Measurements from ENCODE around the gene PCDHA6. TPM values are rescaled to one million over a fixed set of nuclear protein-coding genes. Genes with fewer than 3 reads are reported as not detected.
"Not testable (repeated sequence)": the region's sequence is repeated elsewhere in the genome, so short reads cannot be mapped to it uniquely, and the experiment has no call there.

PCDHA6 gene
- total RNA-seq, 1 donor from 2014 or later, result 20.6 TPM

- H3K27ac Mint-ChIP-seq (ENCODE audit: unreplicated experiment), result no peak overlapping the region
- no peak for DNase-seq (ENCODE audit: low spot score)
- TF ChIP-seq, protein P1, sequence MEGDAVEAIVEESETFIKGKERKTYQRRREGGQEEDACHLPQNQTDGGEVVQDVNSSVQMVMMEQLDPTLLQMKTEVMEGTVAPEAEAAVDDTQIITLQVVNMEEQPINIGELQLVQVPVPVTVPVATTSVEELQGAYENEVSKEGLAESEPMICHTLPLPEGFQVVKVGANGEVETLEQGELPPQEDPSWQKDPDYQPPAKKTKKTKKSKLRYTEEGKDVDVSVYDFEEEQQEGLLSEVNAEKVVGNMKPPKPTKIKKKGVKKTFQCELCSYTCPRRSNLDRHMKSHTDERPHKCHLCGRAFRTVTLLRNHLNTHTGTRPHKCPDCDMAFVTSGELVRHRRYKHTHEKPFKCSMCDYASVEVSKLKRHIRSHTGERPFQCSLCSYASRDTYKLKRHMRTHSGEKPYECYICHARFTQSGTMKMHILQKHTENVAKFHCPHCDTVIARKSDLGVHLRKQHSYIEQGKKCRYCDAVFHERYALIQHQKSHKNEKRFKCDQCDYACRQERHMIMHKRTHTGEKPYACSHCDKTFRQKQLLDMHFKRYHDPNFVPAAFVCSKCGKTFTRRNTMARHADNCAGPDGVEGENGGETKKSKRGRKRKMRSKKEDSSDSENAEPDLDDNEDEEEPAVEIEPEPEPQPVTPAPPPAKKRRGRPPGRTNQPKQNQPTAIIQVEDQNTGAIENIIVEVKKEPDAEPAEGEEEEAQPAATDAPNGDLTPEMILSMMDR (IDR thresholded peaks at IDR 0.05), result no peak
- peaks cover 1% of the 10 kb centered on the region for H3K27me3 Mint-ChIP-seq (ENCODE audit: low read depth)
- H3K9me3 Mint-ChIP-seq (ENCODE audit: low read depth), result peaks cover 33% of the 10 kb centered on the region
- H3K4me1 Mint-ChIP-seq (ENCODE audit: low read depth), result no peaks in the 10 kb centered on the region
- H3K36me3 Mint-ChIP-seq (ENCODE audit: low read depth), result peaks cover 8% of the 10 kb centered on the region
- no peak overlapping the region for H3K4me3 Mint-ChIP-seq (ENCODE audit: unreplicated experiment)
Observed at GRCh38 chr5:140801494-140801841, 26.3 kb upstream of the PCDHA6 start.

DNA sequence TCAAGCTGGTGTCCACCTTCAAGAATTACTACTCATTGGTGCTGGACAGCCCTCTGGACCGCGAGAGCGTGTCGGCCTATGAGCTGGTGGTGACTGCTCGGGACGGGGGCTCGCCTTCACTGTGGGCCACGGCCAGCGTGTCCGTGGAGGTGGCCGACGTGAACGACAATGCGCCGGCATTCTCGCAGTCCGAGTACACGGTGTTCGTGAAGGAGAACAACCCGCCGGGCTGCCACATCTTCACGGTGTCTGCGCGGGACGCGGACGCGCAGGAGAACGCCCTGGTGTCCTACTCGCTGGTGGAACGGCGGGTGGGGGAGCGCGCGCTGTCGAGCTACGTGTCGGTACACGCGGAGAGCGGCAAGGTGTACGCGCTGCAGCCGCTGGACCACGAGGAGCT lies 25.4 kb upstream of the PCDHA6 start:
- not testable (repeated sequence) for H3K4me1 Mint-ChIP-seq (ENCODE audit: low read depth); H3K27ac Mint-ChIP-seq (ENCODE audit: unreplicated experiment); H3K4me3 Mint-ChIP-seq (ENCODE audit: unreplicated experiment); H3K27me3 Mint-ChIP-seq (ENCODE audit: low read depth); H3K36me3 Mint-ChIP-seq (ENCODE audit: low read depth)
- peak; percentile 84 for DNase-seq (ENCODE audit: low spot score)
- H3K9me3 Mint-ChIP-seq (ENCODE audit: low read depth), result peaks cover 32% of the 10 kb centered on the region

- DNase-seq (ENCODE audit: low spot score), result peak; percentile 91
- H3K4me1 Mint-ChIP-seq (ENCODE audit: low read depth), result peaks cover 4% of the 10 kb centered on the region
- peaks cover 30% of the 10 kb centered on the region for H3K9me3 Mint-ChIP-seq (ENCODE audit: low read depth)
- peaks cover 1% of the 10 kb centered on the region for H3K27me3 Mint-ChIP-seq (ENCODE audit: low read depth)
- TF ChIP-seq, protein P1 (IDR thresholded peaks at IDR 0.05), result no peak
- no peak overlapping the region for H3K4me3 Mint-ChIP-seq (ENCODE audit: unreplicated experiment)
- H3K36me3 Mint-ChIP-seq (ENCODE audit: low read depth), result peaks cover 6% of the 10 kb centered on the region
- no peak overlapping the region for H3K27ac Mint-ChIP-seq (ENCODE audit: unreplicated experiment)
Observed at GRCh38 chr5:140802781-140803271, 24.9 kb upstream of the PCDHA6 start.

DNA sequence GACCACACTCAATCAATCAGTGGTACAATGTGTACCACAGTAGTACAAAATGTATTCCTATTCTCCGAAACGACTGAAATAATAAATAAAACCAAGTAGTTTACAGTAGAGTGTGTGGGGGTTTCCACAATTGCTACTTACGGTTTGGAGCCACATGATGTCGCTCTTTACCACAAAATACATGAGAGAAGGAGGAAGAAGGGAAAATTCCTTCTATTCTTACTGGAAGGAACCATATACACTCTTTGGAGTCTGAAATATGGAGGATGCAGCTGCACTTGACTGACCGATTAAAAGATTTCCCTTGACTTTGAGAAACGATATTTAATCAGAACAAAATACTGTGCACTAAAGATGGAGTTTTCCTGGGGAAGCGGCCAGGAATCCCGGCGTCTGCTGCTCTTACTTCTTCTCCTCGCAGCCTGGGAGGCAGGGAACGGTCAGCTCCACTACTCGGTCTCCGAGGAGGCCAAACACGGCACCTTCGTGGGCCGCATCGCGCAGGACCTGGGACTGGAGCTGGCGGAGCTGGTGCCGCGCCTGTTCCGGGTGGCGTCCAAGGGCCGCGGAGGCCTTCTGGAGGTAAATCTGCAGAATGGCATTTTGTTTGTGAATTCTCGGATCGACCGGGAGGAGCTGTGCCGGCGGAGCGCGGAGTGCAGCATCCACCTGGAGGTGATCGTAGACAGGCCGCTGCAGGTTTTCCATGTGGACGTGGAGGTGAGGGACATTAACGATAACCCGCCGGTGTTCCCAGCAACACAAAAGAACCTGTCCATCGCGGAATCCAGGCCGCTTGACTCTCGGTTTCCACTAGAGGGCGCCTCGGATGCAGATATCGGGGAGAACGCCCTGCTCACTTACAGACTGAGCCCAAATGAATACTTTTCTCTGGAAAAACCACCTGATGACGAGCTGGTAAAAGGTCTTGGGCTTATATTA lies 20.7 kb upstream of the PCDHA6 start, which contains the start of gene PCDHA4:
PCDHA4 (plus strand) TSS at position 235 of the 942 bp plus-strand sequence.
- peak within 1 kb of the TSS; percentile 84 for H3K4me3 Mint-ChIP-seq (ENCODE audit: unreplicated experiment)
- H3K27me3 Mint-ChIP-seq (ENCODE audit: low read depth), result peaks cover 1% of the 10 kb centered on the region
- peak within 1 kb of the TSS; percentile 87 for H3K27ac Mint-ChIP-seq (ENCODE audit: unreplicated experiment)
- DNase-seq (ENCODE audit: low spot score), result no peak
- peaks cover 12% of the 10 kb centered on the region for H3K36me3 Mint-ChIP-seq (ENCODE audit: low read depth)
- H3K9me3 Mint-ChIP-seq (ENCODE audit: low read depth), result peaks cover 29% of the 10 kb centered on the region
- TF ChIP-seq, protein P1 (IDR thresholded peaks at IDR 0.05), result peak; percentile 77
- peaks cover 16% of the 10 kb centered on the region for H3K4me1 Mint-ChIP-seq (ENCODE audit: low read depth)

GRCh38 chr5:140808241-140808888 lies 19.4 kb upstream of the PCDHA6 start:
- peak; percentile 91 for DNase-seq (ENCODE audit: low spot score)
- H3K27ac Mint-ChIP-seq (ENCODE audit: unreplicated experiment); H3K27me3 Mint-ChIP-seq (ENCODE audit: low read depth); H3K4me3 Mint-ChIP-seq (ENCODE audit: unreplicated experiment): not testable (repeated sequence)
- Mint-ChIP-seq H3K36me3 (ENCODE audit: low read depth) (peaks cover 14% of the 10 kb centered on the region), H3K4me1 (ENCODE audit: low read depth) (peaks cover 16% of the 10 kb centered on the region), H3K9me3 (ENCODE audit: low read depth) (peaks cover 40% of the 10 kb centered on the region)

GRCh38 chr5:140808889-140809291 lies 18.9 kb upstream of the PCDHA6 start:
- Mint-ChIP-seq H3K27ac (ENCODE audit: unreplicated experiment) (no peak overlapping the region), H3K9me3 (ENCODE audit: low read depth) (peaks cover 35% of the 10 kb centered on the region), H3K27me3 (ENCODE audit: low read depth) (peaks cover 1% of the 10 kb centered on the region), H3K4me3 (ENCODE audit: unreplicated experiment) (no peak overlapping the region), H3K4me1 (ENCODE audit: low read depth) (peaks cover 16% of the 10 kb centered on the region), H3K36me3 (ENCODE audit: low read depth) (peaks cover 12% of the 10 kb centered on the region)
- TF ChIP-seq, protein P1 (IDR thresholded peaks at IDR 0.05), result no peak
- peak; percentile 94 for DNase-seq (ENCODE audit: low spot score)
